Bronchial epithelial cell (primary cell): ENCODE data around the gene AP3D1. TPM values are rescaled to one million over a fixed set of nuclear protein-coding genes. Genes with fewer than 3 reads are reported as not detected.
A peak's percentile ranks its signal among the peaks of the same experiment; 100 is the strongest.

Experiments used
- DNase-seq: peaks from one replicate; pipeline ENCODE4 v3.0.0-alpha.2; 2010; ENCODE audit warnings: low read depth
- FAIRE-seq: peaks from 2 replicates; lab custom pipeline; 2011; peaks lifted over from hg19 to GRCh38; lab: Jason Lieb, UNC
- H3K27me3 ChIP-seq: 2 replicates; pipeline ENCODE4 v1.5.1; 2011; ENCODE audit warnings: low read length; ENCODE audit not compliant: control insufficient read depth, insufficient read depth
- H3K36me3 ChIP-seq: 2 replicates; pipeline ENCODE4 v1.5.1; 2011; ENCODE audit warnings: low read length; ENCODE audit not compliant: control insufficient read depth, insufficient read depth
- H3K4me3 ChIP-seq: 2 replicates; pipeline ENCODE4 v1.5.1; 2011; ENCODE audit warnings: mild to moderate bottlenecking, low read depth, low read length, control low read depth
- CTCF ChIP-seq: IDR thresholded peaks from 2 replicates; pipeline ENCODE4 v1.5.1; 2011; ENCODE audit warnings: mild to moderate bottlenecking, moderate library complexity, low read length, control low read depth, inconsistent platforms; ENCODE audit not compliant: insufficient read depth, severe bottlenecking
- total RNA-seq: library from RNA; depleted of rRNA; stranded (reverse); fragments of >200 nt; gene quantifications from 2 replicates; pipeline ENCODE4 v1.2.1, GENCODE V29; 2014

AP3D1 gene
- total RNA-seq, 1 donor from 2014 or later: 72.1 TPM

GRCh38 chr19:2081873-2082810 is 69.2 kb downstream of the AP3D1 start:
- no peaks in the 10 kb centered on the region for H3K27me3 ChIP-seq
- no peak for DNase-seq
- FAIRE-seq: no peak
- peaks cover 32% of the 10 kb centered on the region for H3K36me3 ChIP-seq
- no peak overlapping the region for H3K4me3 ChIP-seq
- no peak for TF ChIP-seq CTCF

- FAIRE-seq: no peak
- H3K27me3 ChIP-seq: no peaks in the 10 kb centered on the region
- H3K4me3 ChIP-seq: no peak overlapping the region
- peaks cover 40% of the 10 kb centered on the region for H3K36me3 ChIP-seq
- DNase-seq: peak; percentile 54
- TF ChIP-seq CTCF: no peak
Measured at GRCh38 chr19:2080336-2080988, 70.9 kb downstream of the AP3D1 start.

DNA sequence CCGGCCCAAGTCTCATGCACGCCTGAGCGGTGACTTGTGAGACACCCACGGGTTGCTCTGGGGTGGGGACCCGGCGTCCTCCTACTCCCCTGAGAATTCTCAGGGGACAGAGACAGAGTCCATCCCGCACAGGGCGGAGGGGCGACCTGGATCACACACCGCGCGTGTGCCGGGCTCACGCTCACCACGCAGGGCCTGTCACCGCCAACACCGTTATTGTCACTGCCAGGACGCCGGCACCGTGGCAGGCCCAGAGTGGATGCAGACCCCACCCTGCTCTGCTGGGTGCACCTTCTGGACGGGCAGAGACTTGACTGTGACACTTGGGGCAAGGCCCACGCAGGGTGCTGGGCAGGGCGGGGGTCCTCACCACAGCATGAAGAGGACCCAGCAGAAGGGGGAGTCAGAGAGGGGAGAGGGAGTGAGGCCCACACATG is 71.5 kb downstream of the AP3D1 start:
- Histone ChIP-seq H3K36me3 (peaks cover 42% of the 10 kb centered on the region), H3K4me3 (no peak overlapping the region), H3K27me3 (no peaks in the 10 kb centered on the region)
- TF ChIP-seq CTCF: no peak
- FAIRE-seq: no peak
- DNase-seq: no peak

- Histone ChIP-seq H3K36me3 (peaks cover 42% of the 10 kb centered on the region), H3K4me3 (no peak overlapping the region), H3K27me3 (no peaks in the 10 kb centered on the region)
- TF ChIP-seq CTCF: no peak
- FAIRE-seq: no peak
- no peak for DNase-seq
Measured at GRCh38 chr19:2079076-2079864, 72.1 kb downstream of the AP3D1 start.

GRCh38 chr19:2077833-2078619 is 73.3 kb downstream of the AP3D1 start:
- no peak for DNase-seq
- no peak for TF ChIP-seq CTCF
- Histone ChIP-seq H3K36me3 (peaks cover 38% of the 10 kb centered on the region), H3K4me3 (no peak overlapping the region), H3K27me3 (no peaks in the 10 kb centered on the region)
- FAIRE-seq: no peak
